GM12878 (cell line): ENCODE measurements around the gene TAF9. TPM values are rescaled to one million over a fixed set of nuclear protein-coding genes. Genes with fewer than 3 reads are reported as not detected.
A peak's percentile ranks its signal among the peaks of the same experiment; 100 is the strongest.

Source experiments
- ATAC-seq: fragments of 200-7000 bp; cut with Tn5 transposase; 3 replicates; pipeline ENCODE4 v1.9.1; 2020; ENCODE audit warnings: mild to moderate bottlenecking, moderate library complexity
- BruUV-seq: library from RNA; stranded (reverse); fragments of 400-500 nt; replicated peaks from 2 replicates; lab custom pipeline; 2021; lab: Mats Ljungman, UMichigan
- CTCF ChIA-PET: fragments of 300-600 bp; sonication (Branson Sonifier 250); formaldehyde crosslinking; extraction: SDS; loops from one replicate; lab custom pipeline; 2021; ENCODE audit warnings: inconsistent platforms; lab: Yijun Ruan, JAX
- POLR2A ChIA-PET: fragments of 350-600 bp; formaldehyde crosslinking; extraction: SDS; loops from one replicate; lab custom pipeline; 2021; ENCODE audit warnings: inconsistent platforms; lab: Charles Lee
- RAD21 ChIA-PET: fragments of 300-600 bp; sonication (Branson Sonifier 250); formaldehyde crosslinking; loops from one replicate; lab custom pipeline; 2023; ENCODE audit warnings: antibody characterized with exemption; ENCODE audit not compliant: unreplicated experiment; lab: Charles Lee
- SMC1A ChIA-PET: fragments of 300-600 bp; sonication (Branson Sonifier 250); formaldehyde crosslinking; loops from one replicate; lab custom pipeline; 2023; ENCODE audit not compliant: unreplicated experiment, uncharacterized antibody; lab: Charles Lee
- DNase-seq: peaks from one replicate; pipeline ENCODE4 v3.0.0-alpha.2; 2011; ENCODE audit warnings: low read depth, low spot score
- FAIRE-seq: peaks from 3 replicates; lab custom pipeline; 2011; peaks lifted over from hg19 to GRCh38; lab: Jason Lieb, UNC
- H2AFZ ChIP-seq: 2 replicates; pipeline ENCODE4 v1.6.0; 2011; ENCODE audit warnings: low read depth, low read length, control low read depth; ENCODE audit not compliant: control insufficient read depth
- H3K27ac ChIP-seq: 2 replicates; pipeline ENCODE4 v1.5.1; 2011; ENCODE audit warnings: control low read depth; ENCODE audit not compliant: control insufficient read depth, insufficient read depth
- H3K27me3 ChIP-seq, 2 experiments: replicated peaks in 1 of 2; 2 replicates each; pipeline versions ENCODE4 v1.6.0 to v1.6.1; 2011; ENCODE audit warnings: low read length in 1 of 2; ENCODE audit not compliant: control insufficient read depth in 2 of 2, insufficient read depth in 2 of 2
- H3K36me3 ChIP-seq, 2 experiments: 2 replicates each; pipeline ENCODE4 v1.5.1; 2011; ENCODE audit warnings: low read length in 1 of 2; ENCODE audit not compliant: control insufficient read depth in 2 of 2, insufficient read depth in 2 of 2
- H3K4me1 ChIP-seq: 2 replicates; pipeline ENCODE4 v1.6.1; 2011; ENCODE audit warnings: mild to moderate bottlenecking, low read length, moderate library complexity, mixed read lengths; ENCODE audit not compliant: control insufficient read depth, insufficient read depth
- H3K4me2 ChIP-seq: 2 replicates; pipeline ENCODE4 v1.6.0; 2011; ENCODE audit warnings: control low read depth; ENCODE audit not compliant: control insufficient read depth, insufficient read depth
- H3K4me3 ChIP-seq: fragments of 200-600 bp; sonication (generic); 2 replicates; pipeline ENCODE4 v1.5.1; 2016
- H3K79me2 ChIP-seq: 2 replicates; pipeline ENCODE4 v1.6.0; 2011; ENCODE audit warnings: low read length; ENCODE audit not compliant: control insufficient read depth, insufficient read depth
- H3K9ac ChIP-seq: 2 replicates; pipeline ENCODE4 v1.8.0; 2011; ENCODE audit warnings: low read length, control low read depth, mixed read lengths; ENCODE audit not compliant: control insufficient read depth, insufficient read depth
- H3K9me3 ChIP-seq: replicated peaks from 3 replicates; pipeline ENCODE4 v1.5.1; 2011; ENCODE audit warnings: mild to moderate bottlenecking, low read length; ENCODE audit not compliant: control insufficient read depth, insufficient read depth
- H4K20me1 ChIP-seq: 2 replicates; pipeline ENCODE4 v1.6.0; 2011; ENCODE audit not compliant: control insufficient read depth, insufficient read depth
- ASH2L ChIP-seq: fragments of 300-600, 200-600 bp; sonication (generic); IDR thresholded peaks from 2 replicates; pipeline ENCODE4 v1.6.1; 2017; ENCODE audit warnings: low read depth, mild to moderate bottlenecking, borderline replicate concordance
- BHLHE40 ChIP-seq, 2 experiments: fragments of 450-650 bp in 1 of 2; IDR thresholded peaks; 2 replicates each; pipeline ENCODE4 v1.6.1; 2011 to 2017; ENCODE audit warnings: low read depth in 2 of 2, borderline replicate concordance in 1 of 2, improper control_type of control experiment in 1 of 2, low read length in 1 of 2, mild to moderate bottlenecking in 1 of 2
- BMI1 ChIP-seq: fragments of 450-650 bp; IDR thresholded peaks from 2 replicates; pipeline ENCODE4 v1.6.1; 2016; ENCODE audit warnings: mild to moderate bottlenecking, moderate library complexity, borderline replicate concordance
- CBX5 ChIP-seq: sonication (generic); IDR thresholded peaks from 2 replicates; pipeline ENCODE4 v1.6.1; 2016; ENCODE audit warnings: low read depth, moderate library complexity, mild to moderate bottlenecking, inconsistent platforms
- CTCF ChIP-seq, 3 experiments: IDR thresholded peaks in 2 of 3; conservative IDR thresholded peaks in 1 of 3; 2 replicates each; pipeline ENCODE4 v1.5.1; 2011; ENCODE audit warnings: low read depth in 3 of 3, low read length in 3 of 3, mild to moderate bottlenecking in 3 of 3, control low read depth in 2 of 3, moderate library complexity in 2 of 3, inconsistent platforms in 1 of 3, mixed read lengths in 1 of 3; ENCODE audit not compliant: control insufficient read depth in 2 of 3, insufficient read depth in 1 of 3; ENCODE audit errors: extremely low read depth in 1 of 3
- EED ChIP-seq: sonication (generic); IDR thresholded peaks from 2 replicates; pipeline ENCODE4 v1.6.1; 2016; ENCODE audit warnings: antibody characterized with exemption, low read depth
- MAX ChIP-seq: IDR thresholded peaks from 2 replicates; pipeline ENCODE4 v1.6.1; 2012; ENCODE audit warnings: low read depth, low read length, improper control_type of control experiment
- MTA3 ChIP-seq: IDR thresholded peaks from 2 replicates; pipeline ENCODE4 v1.6.1; 2012; ENCODE audit warnings: low read length, inconsistent platforms, borderline replicate concordance
- MYC ChIP-seq: IDR thresholded peaks from 2 replicates; pipeline ENCODE4 v1.6.1; 2011; ENCODE audit warnings: mild to moderate bottlenecking, low read length, moderate library complexity, inconsistent platforms; ENCODE audit not compliant: insufficient read depth, insufficient replicate concordance, insufficient read length, severe bottlenecking
- NFYA ChIP-seq: IDR thresholded peaks from 2 replicates; pipeline ENCODE4 v1.6.1; 2011; ENCODE audit warnings: low read depth, mild to moderate bottlenecking, low read length, improper control_type of control experiment, borderline replicate concordance
- NR2C1 ChIP-seq: fragments of 450-650 bp; IDR thresholded peaks from 2 replicates; pipeline ENCODE4 v1.6.1; 2017; ENCODE audit warnings: antibody characterized with exemption, mild to moderate bottlenecking, moderate library complexity
- NR2C2 ChIP-seq: IDR thresholded peaks from 2 replicates; pipeline ENCODE4 v1.6.1; 2011; ENCODE audit warnings: borderline replicate concordance, low read depth; ENCODE audit not compliant: control insufficient read depth, insufficient read length
- RELA ChIP-seq: fragments of 450-650 bp; IDR thresholded peaks from 2 replicates; pipeline ENCODE4 v1.8.0; 2014; ENCODE audit warnings: borderline replicate concordance; ENCODE audit not compliant: partially characterized antibody
- RUNX3 ChIP-seq: IDR thresholded peaks from 2 replicates; pipeline ENCODE4 v1.6.1; 2012; ENCODE audit warnings: low read length, inconsistent platforms
- YBX1 ChIP-seq: fragments of 450-650 bp; IDR thresholded peaks from 2 replicates; pipeline ENCODE4 v1.6.1; 2016; ENCODE audit warnings: antibody characterized with exemption
- WGBS: methylation state at CpG from one replicate; pipeline ENCODE4 v1.1.6; 2016; ENCODE audit warnings: low lambda C conversion rate; ENCODE audit not compliant: insufficient replicate concordance, insufficient coverage; ENCODE audit errors: missing lambda C conversion rate; 5-methylcytosine and 5-hydroxymethylcytosine counted together
- in situ Hi-C: fragments of 300-500 bp; cut with MboI; formaldehyde crosslinking; loops from 9 replicates; pipeline ENCODE4 v1.14.3; 2018; ENCODE audit warnings: mixed read lengths
- intact Hi-C: fragments of 100-400 bp; cut with micrococcal nuclease; formaldehyde crosslinking; loops from one replicate; pipeline ENCODE4 v1.14.2; 2022; ENCODE audit not compliant: unreplicated experiment
- polyA plus RNA-seq, 11 experiments: library from polyadenylated mRNA; depleted of rRNA in 4 of 11; unstranded in 6 of 11; stranded (reverse) in 5 of 11; fragments of >200 nt; fragmentation: Nextera tagmentation in 4 of 11; fragmentation: Illumina TruSeq in 1 of 11; extraction: Ambion mirVana in 4 of 11; extraction: Trizol in 1 of 11; gene quantifications; 1 replicate in 1 of 11; 2 replicates in 10 of 11; pipeline versions ENCODE4 v1.2.1 to v1.2.3, GENCODE V29; 2011 to 2016; ENCODE audit warnings: inconsistent platforms in 2 of 11, missing spikeins in 2 of 11, low read depth in 1 of 11
- total RNA-seq, 4 experiments: library from RNA; depleted of rRNA in 3 of 4; stranded (reverse); fragments of >200 nt in 3 of 4; fragmentation: Illumina TruSeq in 1 of 4; extraction: Trizol in 1 of 4; gene quantifications; 2 replicates each; pipeline versions ENCODE4 v1.2.1 to v1.2.3, GENCODE V29; 2013 to 2021
- TF ChIP-seq, protein P1 (sequence below): fragments of 450-650 bp; IDR thresholded peaks from 2 replicates; pipeline ENCODE4 v1.6.1; 2017; ENCODE audit warnings: low read depth, mild to moderate bottlenecking, moderate library complexity
- TF ChIP-seq, protein P2 (sequence below): IDR thresholded peaks from 2 replicates; pipeline ENCODE4 v1.6.1; 2011; ENCODE audit warnings: low read depth, low read length, improper control_type of control experiment, borderline replicate concordance

TAF9 gene
- total and polyA plus RNA-seq, 10 of the 15 experiments (the other 5 are each of a cell fraction or from before 2014, with no cell fraction given), result 64.4 to 318 (median 150) TPM

DNA sequence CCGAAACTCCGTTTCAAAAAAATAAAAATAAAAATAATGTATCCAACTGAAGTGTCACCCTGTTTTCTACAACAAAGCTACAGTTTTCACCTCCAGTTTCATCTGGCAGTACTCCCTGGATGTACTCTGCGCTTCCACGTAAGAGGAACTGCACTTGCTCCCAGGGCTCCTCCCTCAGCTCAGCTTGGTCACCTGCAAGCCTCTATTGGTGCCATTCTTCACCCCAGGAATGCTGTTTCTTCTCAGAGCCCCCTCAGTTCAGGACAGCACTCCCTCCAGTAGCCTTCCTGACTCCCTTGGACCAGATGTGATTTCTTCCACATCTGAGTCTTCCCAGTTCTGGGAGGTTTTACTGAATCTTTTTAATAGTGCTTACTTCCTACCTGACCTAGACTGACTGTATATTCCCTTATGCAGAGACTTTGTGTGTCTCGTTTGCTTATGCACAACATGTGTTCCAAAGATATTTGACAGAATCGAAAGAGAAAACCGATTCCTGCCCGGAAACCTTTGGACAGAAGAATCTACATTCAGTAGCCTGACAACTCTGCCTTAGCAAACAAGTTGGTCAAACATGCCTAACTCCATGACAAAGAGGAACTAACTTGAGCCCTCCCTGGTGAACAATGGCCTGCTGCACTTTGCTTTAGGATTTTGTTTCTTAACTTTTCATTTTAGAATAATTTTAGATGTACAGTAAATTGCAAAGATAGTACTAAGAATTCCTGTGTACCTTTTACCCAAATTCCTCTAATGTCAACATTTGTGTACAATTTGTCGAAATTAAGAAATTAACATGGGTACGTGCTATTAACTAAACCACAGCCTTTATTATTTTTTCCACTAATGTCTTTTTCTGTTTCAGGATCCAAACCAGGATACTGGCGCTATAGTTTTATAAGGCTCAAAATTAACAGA, 37.5 kb downstream of the TAF9 start:
- WGBS, result 53% methylated on average over 11 of the region's 11 CpGs
- peak overlapping the region; percentile 70 for H3K4me3 ChIP-seq
- TSS peak; percentile 88 for BruUV-seq
- no peak for DNase-seq
- H3K4me1 ChIP-seq, result peaks cover 3% of the 10 kb centered on the region; the same call in 1 of the 2 replicates
- POLR2A ChIA-PET, result interaction anchor here (0.8 to 1.2 kb wide), 5 partner anchors 11 to 238 kb away, joined by 3 to 4 read pairs (median 4); partner anchors contain the start of genes CDK7 and SLC30A5
- H4K20me1 ChIP-seq, result no peaks in the 10 kb centered on the region
- peak overlapping the region; percentile 95 for H3K4me2 ChIP-seq
- CTCF ChIA-PET, result interaction anchor here (0.9 to 1.4 kb wide), 3 partner anchors 36 to 238 kb away, joined by 3 to 20 read pairs (median 4); partner anchors contain the start of gene SLC30A5
- no peaks in the 10 kb centered on the region for H3K27me3 ChIP-seq
- peaks cover 2% of the 10 kb centered on the region for H3K79me2 ChIP-seq
- ATAC-seq, result peak; percentile 23; the same call in 1 of the 3 replicates
- SMC1A ChIA-PET, result interaction anchor here (0.7 to 1.4 kb wide), 3 partner anchors 41 to 97 kb away, joined by 3 to 9 read pairs (median 3); partner anchors contain the start of gene CDK7
- in situ Hi-C loops (no loop called here), intact Hi-C loops (no loop called here)
- no peaks in the 10 kb centered on the region for H3K9me3 ChIP-seq
- H3K27ac ChIP-seq, result peak overlapping the region; percentile 87
- FAIRE-seq, result peak; percentile 91
- RAD21 ChIA-PET, result interaction anchor here (0.5 to 3.3 kb wide), 6 partner anchors 8 to 238 kb away, joined by 3 to 31 read pairs (median 4); partner anchors contain the start of genes CDK7 and SLC30A5
- peak overlapping the region; percentile 81 for H3K9ac ChIP-seq
- no peaks in the 10 kb centered on the region for H3K36me3 ChIP-seq
- H2AFZ ChIP-seq, result peak overlapping the region; percentile 98
- TF ChIP-seq BMI1 (no peak), EED (0 out of 2 replicates have a peak, but pooled peaks have one; percentile 13), RELA (no peak), CTCF (IDR thresholded peaks at IDR 0.05 in 2 of 3, conservative IDR thresholded peaks at IDR 0.05 in 1 of 3; ENCODE audit: control insufficient read depth in 2 of 3, extremely low read depth in 1 of 3, insufficient read depth in 1 of 3, low read depth in 3 of 3, low read length in 3 of 3) (no peak), MAX (no peak), RUNX3 (0 out of 2 replicates have a peak, but pooled peaks have one; percentile 8), CBX5 (no peak), YBX1 (no peak), NFYA (no peak), NR2C2 (no peak), MTA3 (0 out of 2 replicates have a peak, but pooled peaks have one; percentile 42), NR2C1 (no peak), MYC (no peak), ASH2L (no peak), BHLHE40 (IDR thresholded peaks at IDR 0.05; ENCODE audit: borderline replicate concordance in 1 of 2, low read depth in 2 of 2, low read length in 1 of 2) (no peak)
- TF ChIP-seq, protein P1, sequence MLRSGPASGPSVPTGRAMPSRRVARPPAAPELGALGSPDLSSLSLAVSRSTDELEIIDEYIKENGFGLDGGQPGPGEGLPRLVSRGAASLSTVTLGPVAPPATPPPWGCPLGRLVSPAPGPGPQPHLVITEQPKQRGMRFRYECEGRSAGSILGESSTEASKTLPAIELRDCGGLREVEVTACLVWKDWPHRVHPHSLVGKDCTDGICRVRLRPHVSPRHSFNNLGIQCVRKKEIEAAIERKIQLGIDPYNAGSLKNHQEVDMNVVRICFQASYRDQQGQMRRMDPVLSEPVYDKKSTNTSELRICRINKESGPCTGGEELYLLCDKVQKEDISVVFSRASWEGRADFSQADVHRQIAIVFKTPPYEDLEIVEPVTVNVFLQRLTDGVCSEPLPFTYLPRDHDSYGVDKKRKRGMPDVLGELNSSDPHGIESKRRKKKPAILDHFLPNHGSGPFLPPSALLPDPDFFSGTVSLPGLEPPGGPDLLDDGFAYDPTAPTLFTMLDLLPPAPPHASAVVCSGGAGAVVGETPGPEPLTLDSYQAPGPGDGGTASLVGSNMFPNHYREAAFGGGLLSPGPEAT, result no peak
- TF ChIP-seq, protein P2, sequence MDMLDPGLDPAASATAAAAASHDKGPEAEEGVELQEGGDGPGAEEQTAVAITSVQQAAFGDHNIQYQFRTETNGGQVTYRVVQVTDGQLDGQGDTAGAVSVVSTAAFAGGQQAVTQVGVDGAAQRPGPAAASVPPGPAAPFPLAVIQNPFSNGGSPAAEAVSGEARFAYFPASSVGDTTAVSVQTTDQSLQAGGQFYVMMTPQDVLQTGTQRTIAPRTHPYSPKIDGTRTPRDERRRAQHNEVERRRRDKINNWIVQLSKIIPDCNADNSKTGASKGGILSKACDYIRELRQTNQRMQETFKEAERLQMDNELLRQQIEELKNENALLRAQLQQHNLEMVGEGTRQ, result no peak
